Measurements from ENCODE around the gene TGM2.

The TGM2 gene

GRCh38 chr20:38092915-38093314 is 72.2 kb downstream of the TGM2 start:
- DNase-seq (ENCODE audit: low spot score), result no peak

- DNase-seq (ENCODE audit: low spot score), result no peak
Measured at GRCh38 chr20:38092260-38092857, 72.7 kb downstream of the TGM2 start.

GRCh38 chr20:38091441-38092216 is 73.4 kb downstream of the TGM2 start:
- DNase-seq (ENCODE audit: low spot score), result no peak

- no peak for DNase-seq (ENCODE audit: low spot score)
Measured at GRCh38 chr20:38090061-38090460, 75.0 kb downstream of the TGM2 start.

- no peak for DNase-seq (ENCODE audit: low spot score)
Measured at GRCh38 chr20:38089500-38089899, 75.6 kb downstream of the TGM2 start.

GRCh38 chr20:38085026-38085425 is 80.0 kb downstream of the TGM2 start:
- DNase-seq (ENCODE audit: low spot score), result no peak

- peak; percentile 31 for DNase-seq (ENCODE audit: low spot score)
Measured at GRCh38 chr20:38084425-38084951, 80.6 kb downstream of the TGM2 start.

GRCh38 chr20:38083338-38084048 is 81.6 kb downstream of the TGM2 start:
- DNase-seq (ENCODE audit: low spot score), result no peak

- DNase-seq (ENCODE audit: low spot score), result no peak
Measured at GRCh38 chr20:38082894-38083293, 82.2 kb downstream of the TGM2 start.

GRCh38 chr20:38081575-38081974 is 83.5 kb downstream of the TGM2 start:
- no peak for DNase-seq (ENCODE audit: low spot score)

GRCh38 chr20:38079353-38079752 is 85.7 kb downstream of the TGM2 start:
- DNase-seq (ENCODE audit: low spot score), result no peak

- no peak for DNase-seq (ENCODE audit: low spot score)
Measured at GRCh38 chr20:38078084-38078483, 87.0 kb downstream of the TGM2 start.

All from AG08395 (cell line).